ENCODE results near the gene SHROOM4. TPM values are rescaled to one million over a fixed set of nuclear protein-coding genes. Genes with fewer than 3 reads are reported as not detected.
A peak's percentile ranks its signal among the peaks of the same experiment; 100 is the strongest.

Gene SHROOM4
- total and polyA plus RNA-seq, 11 donors, result 7.1 to 25.5 (median 10.8) TPM

GRCh38 chrX:50648156-50648555 lies 165.8 kb downstream of the SHROOM4 start:
- H3K4me1 ChIP-seq, result peaks cover 0 to 23% (median 10%) of the 10 kb centered on the region in 12 donors
- no peaks in the 10 kb centered on the region for H3K36me3 ChIP-seq
- no peak overlapping the region for H3K27ac ChIP-seq
- TF ChIP-seq CTCF (IDR thresholded peaks at IDR 0.05) (no peak), POLR2A (IDR thresholded peaks at IDR 0.05) (no peak)
- no peaks in the 10 kb centered on the region for H3K9me3 ChIP-seq
- intact Hi-C loops (cut with DNase I), result no loop called here
- ATAC-seq (no peak), DNase-seq (no peak)
- H3K27me3 ChIP-seq, result no peaks in the 10 kb centered on the region
- no peak overlapping the region for H3K4me3 ChIP-seq

GRCh38 chrX:50644496-50644895 lies 169.5 kb downstream of the SHROOM4 start:
- Histone ChIP-seq H3K9me3 (no peaks in the 10 kb centered on the region), H3K4me3 (no peak overlapping the region), H3K27me3 (no peaks in the 10 kb centered on the region), H3K4me1 (peaks cover 0 to 23% (median 10%) of the 10 kb centered on the region in 12 donors), H3K27ac (peak overlapping the region in 7 of 12 donors; percentile 15 to 68 (median 38)), H3K36me3 (no peaks in the 10 kb centered on the region)
- no peak for DNase-seq
- no peak for ATAC-seq
- no peak for TF ChIP-seq POLR2A (IDR thresholded peaks at IDR 0.05)
- no peak for TF ChIP-seq CTCF (IDR thresholded peaks at IDR 0.05)
- intact Hi-C loops (cut with DNase I), result loop anchor here in 1 of 10 donors (5.0 kb wide), 1 partner anchor 33 kb away; no protein-coding TSS in a partner anchor

GRCh38 chrX:50643525-50644137 lies 170.4 kb downstream of the SHROOM4 start:
- peak overlapping the region in 11 of 12 donors; percentile 18 to 54 (median 44) for H3K4me3 ChIP-seq
- H3K27me3 ChIP-seq, result no peaks in the 10 kb centered on the region
- ATAC-seq (peak; percentile 72 to 88 (median 78)), DNase-seq (peak in 4 of 5 donors; percentile 47 to 66 (median 56))
- no peaks in the 10 kb centered on the region for H3K36me3 ChIP-seq
- H3K27ac ChIP-seq, result peak overlapping the region; percentile 33 to 76 (median 58)
- TF ChIP-seq POLR2A (IDR thresholded peaks at IDR 0.05) (no peak), CTCF (IDR thresholded peaks at IDR 0.05) (no peak)
- 43 to 62% (median 47%) methylated on average over 7 of the region's 7 CpGs for WGBS, 4 donors
- intact Hi-C loops (cut with DNase I), result loop anchor here in 1 of 10 donors (5.0 kb wide), 1 partner anchor 34 kb away; no protein-coding TSS in a partner anchor
- peaks cover 0 to 23% (median 10%) of the 10 kb centered on the region in 12 donors for H3K4me1 ChIP-seq
- no peaks in the 10 kb centered on the region for H3K9me3 ChIP-seq

- Histone ChIP-seq H3K36me3 (peaks cover 0 to 19% (median 0%) of the 10 kb centered on the region in 9 donors), H3K4me3 (peak overlapping the region in 2 of 12 donors; percentile 53), H3K4me1 (peaks cover 0 to 16% (median 2%) of the 10 kb centered on the region in 12 donors), H3K9me3 (no peaks in the 10 kb centered on the region), H3K27ac (peak overlapping the region in 9 of 12 donors; percentile 19 to 76 (median 55)), H3K27me3 (no peaks in the 10 kb centered on the region)
- DNase-seq, result peak; percentile 47 to 84 (median 59)
- intact Hi-C loops (cut with DNase I), result no loop called here
- 38 to 59% (median 44%) methylated on average over 1 to 3 of the region's 3 CpGs for WGBS, 4 donors
- TF ChIP-seq CTCF (IDR thresholded peaks at IDR 0.05) (no peak), POLR2A (IDR thresholded peaks at IDR 0.05) (no peak)
- ATAC-seq, result peak in 3 of 4 donors; percentile 66 to 71 (median 70)
Measured at GRCh38 chrX:50638123-50638522, 175.9 kb downstream of the SHROOM4 start.
